NCI-H526 (cell line): ENCODE data around the gene SUPT3H.
"Not testable (repeated sequence)": the region's sequence is repeated elsewhere in the genome, so short reads cannot be mapped to it uniquely, and the experiment has no call there.

Source experiments
- DNase-seq, 2 experiments: peaks; one replicate each; lab custom pipeline; 2025; lab: John Stamatoyannopoulos, UW

Gene SUPT3H

GRCh38 chr6:45255434-45255833, 122.3 kb downstream of the SUPT3H start:
- no peak for DNase-seq

- no peak for DNase-seq
Observed at GRCh38 chr6:45254253-45254652, 123.5 kb downstream of the SUPT3H start.

DNA sequence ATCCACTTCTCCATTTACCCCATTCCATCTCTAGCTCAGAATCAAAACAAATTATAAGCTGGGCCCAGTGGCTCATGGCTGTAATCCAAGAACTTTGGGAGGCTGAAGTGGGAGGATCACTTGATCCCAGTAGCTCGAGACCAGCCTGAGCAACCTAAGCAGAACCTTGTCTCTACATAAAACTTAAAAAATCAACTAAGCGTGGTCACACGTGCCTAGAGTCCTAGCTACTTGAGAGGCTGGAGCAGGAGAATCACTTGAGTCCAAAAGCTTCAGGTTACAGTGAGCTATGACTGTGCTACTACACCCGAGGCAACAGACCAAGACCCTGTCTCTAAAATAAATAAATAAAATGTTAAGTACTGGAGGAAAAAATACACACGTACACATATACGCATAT, 124.3 kb downstream of the SUPT3H start:
- no peak for DNase-seq

DNA sequence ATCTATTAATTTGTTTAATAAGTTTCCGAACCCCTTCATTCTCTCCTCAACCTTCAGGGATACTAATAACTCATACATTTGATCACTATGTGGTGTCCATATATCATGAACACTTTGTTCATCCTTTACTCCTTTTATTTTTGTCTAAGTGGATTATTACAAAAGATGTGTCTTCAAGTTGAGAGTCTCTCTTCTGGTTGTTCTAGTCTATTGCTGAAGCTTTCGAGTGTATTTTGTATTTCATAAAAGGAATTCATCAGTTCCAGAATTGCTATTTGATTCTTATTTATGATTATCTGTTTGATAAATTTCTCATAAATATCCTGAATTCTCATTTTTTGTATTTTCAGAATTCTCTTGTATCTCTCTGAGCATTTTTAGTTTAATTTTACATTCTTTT, 146.1 kb downstream of the SUPT3H start:
- DNase-seq = no peak

DNA sequence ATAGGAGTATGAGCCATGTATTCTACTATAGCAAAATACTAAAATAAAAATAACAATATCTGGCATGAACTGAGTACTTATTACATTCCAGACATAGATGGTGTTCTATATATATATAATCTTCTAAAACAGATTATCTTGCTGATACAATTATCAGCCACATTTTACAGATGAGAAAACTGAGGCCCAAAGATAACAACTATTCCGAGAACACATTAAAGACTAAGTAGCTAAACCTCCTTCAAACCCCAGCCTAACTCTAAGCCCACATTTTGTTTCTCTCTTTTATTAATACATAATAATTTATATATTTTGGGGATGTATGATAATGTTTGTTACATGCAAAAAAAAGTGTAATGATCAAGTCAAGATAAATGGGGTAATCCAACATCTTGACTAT, 148.3 kb downstream of the SUPT3H start:
- no peak for DNase-seq

DNA sequence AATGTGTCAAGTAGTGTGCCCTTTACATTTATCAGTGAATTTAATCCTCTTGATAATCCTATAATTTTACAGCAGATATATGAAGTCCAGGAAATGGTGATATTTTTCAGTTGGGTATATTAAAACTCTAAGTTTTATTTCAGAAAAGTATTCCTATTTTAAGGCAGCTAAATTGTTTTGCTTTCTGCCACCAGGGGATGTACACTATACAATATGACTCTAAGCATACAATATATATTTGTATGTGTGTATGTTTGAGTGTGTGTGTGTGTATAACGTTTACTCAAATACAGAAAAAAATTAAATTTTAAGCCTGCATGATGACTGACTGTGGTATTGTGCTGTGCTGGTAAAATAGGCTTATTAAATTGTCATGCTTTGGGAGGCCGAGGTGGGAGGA, 151.7 kb downstream of the SUPT3H start:
- DNase-seq = no peak

DNA sequence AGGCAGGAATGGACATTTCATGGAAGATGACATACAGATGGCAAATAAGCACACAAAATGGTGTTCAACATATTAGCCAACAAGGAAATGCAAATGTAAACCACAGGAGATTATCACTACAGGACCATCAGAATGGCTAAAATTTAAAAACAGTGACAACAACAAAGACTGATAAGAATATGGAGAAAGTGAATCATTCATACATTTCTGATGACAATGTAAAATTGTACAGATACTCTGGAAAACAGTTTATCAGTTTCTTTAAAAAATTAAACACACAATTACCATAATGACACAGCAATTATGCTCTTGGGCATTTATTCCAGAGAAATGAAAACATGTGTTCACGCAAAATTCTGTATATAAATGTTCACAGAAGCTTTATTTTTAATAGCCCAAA, 155.4 kb downstream of the SUPT3H start:
- no peak for DNase-seq

DNA sequence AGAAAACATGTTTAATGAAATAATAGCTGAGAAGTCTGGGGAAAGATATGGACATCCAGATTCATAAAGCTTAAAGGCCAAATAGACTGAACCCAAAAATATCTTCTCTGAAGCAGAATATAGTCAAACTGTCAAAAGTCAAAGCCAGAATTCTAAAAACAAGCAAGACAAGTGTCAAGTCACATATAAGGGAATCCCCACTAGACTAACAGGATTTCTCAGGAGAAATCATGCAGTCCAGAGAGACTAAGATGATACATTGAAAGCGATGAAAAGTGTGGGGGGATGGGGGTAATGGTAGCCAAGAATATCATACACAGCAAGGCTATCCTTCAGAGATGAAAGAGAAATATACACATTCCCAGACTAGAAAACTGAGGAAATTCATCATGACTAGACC, 162.0 kb downstream of the SUPT3H start:
- DNase-seq = no peak

- DNase-seq = no peak
Observed at GRCh38 chr6:45212976-45213375, 164.8 kb downstream of the SUPT3H start.

DNA sequence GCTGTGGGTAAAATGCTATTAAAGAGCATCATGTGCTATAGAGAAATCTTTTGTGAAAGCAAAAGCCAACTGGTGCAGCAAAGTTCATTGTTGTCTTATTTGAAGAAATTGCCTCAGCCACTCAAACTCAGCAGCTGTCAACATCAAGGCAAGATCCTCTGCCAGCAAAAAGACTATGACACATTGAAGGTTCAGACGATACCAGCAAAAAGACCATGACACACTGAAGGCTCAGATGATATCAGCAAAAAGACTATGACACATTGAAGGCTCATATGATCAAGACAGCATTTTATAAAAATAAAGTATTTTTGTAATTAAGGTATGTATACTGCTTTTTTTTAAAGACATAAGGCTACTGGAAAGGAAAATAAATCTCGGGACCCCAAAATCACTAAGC, 168.0 kb downstream of the SUPT3H start:
- DNase-seq = no peak

DNA sequence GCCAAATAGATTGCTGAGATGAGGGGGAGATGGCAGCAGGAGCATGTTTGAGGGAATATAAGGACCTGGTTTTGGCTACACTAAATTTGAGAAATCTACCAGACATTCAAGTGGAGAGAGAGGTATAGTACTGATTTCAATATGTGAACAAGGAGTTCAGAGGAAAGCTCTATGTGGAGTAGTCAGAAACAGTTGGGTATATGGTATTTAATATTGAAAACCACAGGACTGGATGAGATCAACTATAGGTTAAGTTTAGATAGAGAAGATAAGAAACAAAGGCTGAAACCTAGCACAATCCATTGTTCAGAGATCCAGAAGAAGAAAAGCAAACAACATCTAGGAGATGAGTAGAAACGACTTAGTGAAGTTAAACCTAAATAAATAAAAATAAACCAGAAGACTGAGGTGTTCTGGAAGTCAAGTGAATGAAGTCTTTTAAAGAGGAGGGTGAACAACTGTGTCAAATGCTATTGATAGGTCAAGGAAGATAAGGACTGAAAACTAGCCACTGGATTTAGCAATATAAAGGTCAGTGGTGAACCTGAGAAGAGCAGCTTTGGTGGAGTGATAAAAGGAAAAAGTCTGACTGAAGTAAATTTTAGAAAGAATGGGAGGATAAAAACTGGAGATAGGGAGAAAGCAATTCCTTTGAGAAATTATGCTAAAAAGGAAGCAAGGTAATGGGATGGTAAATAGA, 170.8 kb downstream of the SUPT3H start:
- no peak for DNase-seq

DNA sequence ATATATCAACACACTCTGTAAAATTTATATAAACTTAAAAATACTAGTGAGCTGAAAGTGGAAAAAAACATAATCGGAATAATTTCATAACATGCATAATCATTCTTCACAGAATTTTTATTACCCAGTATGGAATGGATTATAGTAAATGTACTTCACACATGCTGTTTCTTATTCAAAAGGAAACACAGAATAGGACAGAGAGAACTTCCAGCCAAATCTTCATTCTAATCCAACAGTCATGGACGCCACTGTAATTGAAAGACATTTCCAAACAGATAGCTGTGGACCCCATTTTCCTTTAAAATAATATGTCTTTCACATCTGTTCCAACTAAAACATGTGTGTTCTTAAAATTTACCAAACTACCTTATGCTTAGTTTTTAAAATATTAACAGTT, 176.2 kb downstream of the SUPT3H start:
- DNase-seq = no peak

- DNase-seq = peak in 1 of 2 experiments; percentile 11
Observed at GRCh38 chr6:45200510-45200909, 177.2 kb downstream of the SUPT3H start.

GRCh38 chr6:45199554-45199953, 178.2 kb downstream of the SUPT3H start:
- no peak for DNase-seq

- DNase-seq = peak in 1 of 2 experiments; percentile 15
Observed at GRCh38 chr6:45196121-45196520, 181.6 kb downstream of the SUPT3H start.

DNA sequence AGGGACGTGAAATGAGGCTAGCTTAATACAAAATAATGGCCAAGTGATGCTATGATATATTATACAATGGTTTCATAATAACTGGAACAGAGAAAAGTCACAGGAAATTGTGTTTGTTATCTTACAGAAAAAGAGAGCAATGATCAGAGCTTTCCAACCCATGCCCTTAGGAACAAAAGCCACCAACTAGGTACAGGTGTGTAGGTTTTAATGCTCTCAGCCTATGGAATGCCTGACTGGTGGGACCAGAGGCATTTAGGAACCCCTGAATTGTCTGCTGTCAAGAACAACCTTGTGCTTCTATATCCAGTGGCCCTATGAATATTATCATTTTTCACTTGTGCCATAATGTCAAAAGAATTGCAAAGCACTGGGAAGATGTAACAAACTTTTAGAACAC, 182.6 kb downstream of the SUPT3H start:
- no peak for DNase-seq

DNA sequence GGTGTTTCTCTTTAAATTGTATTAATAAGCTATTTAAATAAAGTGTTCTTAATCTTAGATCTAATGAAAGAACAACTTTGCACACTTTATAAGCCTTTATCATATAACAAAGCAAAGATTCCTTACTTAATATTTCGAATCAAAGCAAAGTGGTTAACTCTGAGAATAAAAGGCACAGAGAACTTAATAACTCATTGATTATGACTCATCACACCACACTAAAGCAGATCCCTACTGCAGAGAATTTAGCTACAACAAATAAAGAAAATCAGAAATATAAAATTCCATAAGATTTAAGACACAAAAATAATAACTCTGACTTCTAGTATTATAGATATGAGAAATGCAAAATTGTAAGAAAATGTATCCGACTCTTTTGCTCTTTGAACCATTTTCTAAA, 185.2 kb downstream of the SUPT3H start:
- no peak for DNase-seq

GRCh38 chr6:45191414-45191813, 186.3 kb downstream of the SUPT3H start:
- DNase-seq = no peak

DNA sequence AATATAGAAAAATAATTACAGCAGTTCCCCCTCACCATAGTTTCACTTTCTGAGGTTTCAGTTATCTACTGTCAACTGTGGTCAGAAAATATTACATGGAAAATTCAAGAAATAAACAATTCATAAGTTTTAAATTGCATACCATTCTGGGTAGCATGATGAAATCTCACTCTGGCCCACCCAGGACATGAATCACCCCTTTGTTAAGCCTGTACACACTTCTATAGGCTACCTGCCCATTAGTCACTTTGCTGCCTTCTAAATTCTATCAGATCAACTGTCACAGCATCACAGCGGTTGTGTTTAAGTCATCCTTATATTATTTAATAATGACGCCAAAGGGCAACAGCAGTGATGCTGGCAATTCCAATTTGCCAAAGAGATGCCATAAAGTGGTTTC, 189.9 kb downstream of the SUPT3H start:
- no peak for DNase-seq

GRCh38 chr6:45185403-45186251, 192.1 kb downstream of the SUPT3H start:
- no peak for DNase-seq

- no peak for DNase-seq
Observed at GRCh38 chr6:45184937-45185336, 192.8 kb downstream of the SUPT3H start.

DNA sequence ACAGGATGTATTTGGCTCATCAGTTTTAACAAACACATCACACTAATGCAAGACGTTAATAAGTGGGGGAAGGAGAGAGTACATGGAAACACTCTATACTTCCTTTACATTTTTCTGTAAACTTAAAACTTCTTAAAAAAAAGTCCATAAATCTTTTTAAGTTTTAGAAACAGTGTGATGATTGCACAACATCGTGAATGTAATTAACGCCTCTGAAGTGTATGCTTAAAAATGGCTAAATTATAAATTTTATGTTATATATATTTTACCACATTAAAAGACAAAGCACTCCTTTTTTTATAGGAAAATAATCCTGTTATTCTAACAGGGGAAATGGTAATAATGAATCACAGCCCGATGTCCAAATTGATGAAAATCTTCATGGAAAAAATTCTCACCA, 193.7 kb downstream of the SUPT3H start:
- no peak for DNase-seq

GRCh38 chr6:45176373-45176772, 201.4 kb downstream of the SUPT3H start:
- DNase-seq = not testable (repeated sequence)

DNA sequence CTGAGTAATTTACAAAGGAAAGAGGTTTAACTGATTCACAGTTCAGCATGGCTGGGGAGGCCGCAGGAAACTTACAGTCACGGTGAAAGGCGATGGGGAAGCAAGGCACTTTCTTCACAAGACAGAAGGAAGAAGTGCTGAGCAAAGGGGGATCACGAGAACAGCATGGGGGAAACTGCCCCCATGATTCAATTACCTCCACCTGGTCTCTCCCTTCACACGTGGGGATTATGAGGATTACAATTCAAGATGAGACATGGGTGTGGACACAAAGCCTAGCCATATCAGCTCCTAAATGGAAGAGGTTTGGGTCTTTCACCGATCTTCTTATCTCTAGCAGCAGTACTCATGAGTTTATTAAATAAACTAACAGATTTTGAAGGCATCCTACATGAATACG, 202.5 kb downstream of the SUPT3H start:
- DNase-seq = no peak
